Stimulated activated CD4-positive, alpha-beta T cell treated with anti-CD3 and anti-CD28 coated beads, Interleukin-2, amount 100 ng/mL, for 4 hours (primary cell): ENCODE results near the gene SPANXN3.
"Not testable (repeated sequence)": the region's sequence is repeated elsewhere in the genome, so short reads cannot be mapped to it uniquely, and the experiment has no call there.

ENCODE experiments used
- DNase-seq: peaks from one replicate; pipeline ENCODE4 v3.0.0-alpha.2; 2020; ENCODE audit warnings: low read depth

SPANXN3 gene

GRCh38 chrX:143517375-143517774, at the start of gene SPANXN3:
SPANXN3 (minus strand) TSS chrX:143517475; CDS start chrX:143517391, 84 bp downstream.
- not testable (repeated sequence) for DNase-seq

GRCh38 chrX:143536176-143536575, 18.9 kb upstream of the SPANXN3 start:
- no peak for DNase-seq

GRCh38 chrX:143502196-143502595, 15.1 kb downstream of the SPANXN3 start:
- not testable (repeated sequence) for DNase-seq

- no peak for DNase-seq
Measured at GRCh38 chrX:143500751-143501150, 16.5 kb downstream of the SPANXN3 start.

- no peak for DNase-seq
Measured at GRCh38 chrX:143486105-143486504, 31.2 kb downstream of the SPANXN3 start.

- DNase-seq: no peak
Measured at GRCh38 chrX:143476751-143477150, 40.5 kb downstream of the SPANXN3 start.

GRCh38 chrX:143472347-143472938, 44.8 kb downstream of the SPANXN3 start:
- no peak for DNase-seq

- no peak for DNase-seq
Measured at GRCh38 chrX:143466130-143466529, 51.1 kb downstream of the SPANXN3 start.

GRCh38 chrX:143462696-143463095, 54.6 kb downstream of the SPANXN3 start:
- DNase-seq: no peak

GRCh38 chrX:143461606-143462005, 55.7 kb downstream of the SPANXN3 start:
- no peak for DNase-seq
